ENCODE measurements around the gene ASB8.

DNA sequence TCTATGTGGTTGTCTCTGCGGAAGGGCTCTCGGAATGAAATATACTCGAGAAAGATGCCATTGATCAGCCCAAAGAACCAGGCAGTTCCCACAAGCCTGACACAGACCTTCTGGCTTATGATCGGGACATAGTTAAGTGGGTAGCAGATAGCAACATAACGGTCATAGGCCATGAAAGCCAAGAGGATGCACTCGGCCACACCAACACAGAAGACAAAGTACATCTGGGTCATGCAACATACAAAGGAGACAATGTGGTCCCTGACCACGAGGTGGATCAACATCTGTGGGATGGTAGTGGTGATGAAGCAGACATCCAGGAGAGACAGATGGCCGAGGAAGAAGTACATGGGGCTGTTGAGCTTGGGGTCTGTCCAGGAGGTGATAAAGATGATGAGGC is 45.5 kb upstream of the ASB8 start:
- TF ChIP-seq POLR2A (IDR thresholded peaks at IDR 0.05; ENCODE audit: low read depth, low read length) (no peak), CTCF (conservative IDR thresholded peaks at IDR 0.05; ENCODE audit: low read depth, low read length) (no peak), BHLHE40 (IDR thresholded peaks at IDR 0.05; ENCODE audit: low read depth, low read length) (no peak), MAZ (IDR thresholded peaks at IDR 0.05; ENCODE audit: borderline replicate concordance, low read depth, low read length) (no peak), RCOR1 (IDR thresholded peaks at IDR 0.05; ENCODE audit: insufficient replicate concordance, low read length) (no peak), CHD1 (IDR thresholded peaks at IDR 0.05; ENCODE audit: low read depth, low read length) (no peak)

Data from IMR-90 (cell line).